WTC11 (cell line): ENCODE data around the gene SKAP1. TPM values are rescaled to one million over a fixed set of nuclear protein-coding genes. Genes with fewer than 3 reads are reported as not detected.

Source experiments
- ATAC-seq: fragments of 200-7000 bp; cut with Tn5 transposase; 2 replicates; pipeline ENCODE4 v1.10.0; 2021; ENCODE audit warnings: mild to moderate bottlenecking, moderate library complexity
- CTCF ChIA-PET: fragments of 300-600 bp; sonication (Branson Sonifier 250); formaldehyde crosslinking; loops from one replicate; lab custom pipeline; 2021; ENCODE audit warnings: antibody characterized with exemption; lab: Charles Lee
- POLR2A ChIA-PET: fragments of 350-600 bp; sonication (Branson Sonifier 250); formaldehyde crosslinking; loops from one replicate; lab custom pipeline; 2021; ENCODE audit warnings: antibody characterized with exemption; lab: Charles Lee
- DNase-seq: peaks from one replicate; pipeline ENCODE4 v3.0.0; 2021; ENCODE audit warnings: low spot score
- H3K27ac Mint-ChIP-seq: 2 replicates; pipeline ENCODE4 v1.8.0; 2021; ENCODE audit warnings: mixed read lengths
- H3K27me3 Mint-ChIP-seq: 2 replicates; pipeline ENCODE4 v1.8.0; 2021; ENCODE audit warnings: low read depth, mild to moderate bottlenecking, moderate library complexity, mixed read lengths
- H3K36me3 Mint-ChIP-seq: 2 replicates; pipeline ENCODE4 v1.8.0; 2021; ENCODE audit warnings: mixed read lengths
- H3K4me1 Mint-ChIP-seq: 2 replicates; pipeline ENCODE4 v1.8.0; 2022; ENCODE audit warnings: mixed read lengths
- H3K4me3 Mint-ChIP-seq: 2 replicates; pipeline ENCODE4 v1.8.0; 2021; ENCODE audit warnings: mild to moderate bottlenecking, moderate library complexity, mixed read lengths
- H3K9me3 Mint-ChIP-seq: 2 replicates; pipeline ENCODE4 v1.8.0; 2021; ENCODE audit warnings: mixed read lengths
- FOXK1 ChIP-seq: sonication (generic); formaldehyde crosslinking; IDR thresholded peaks from 2 replicates; pipeline ENCODE4 v1.8.0; 2022; ENCODE audit warnings: mild to moderate bottlenecking, moderate library complexity, missing genetic modification reagents
- FOXP1 ChIP-seq: sonication (generic); formaldehyde crosslinking; IDR thresholded peaks from 2 replicates; pipeline ENCODE4 v1.8.0; 2022; ENCODE audit warnings: missing genetic modification reagents, mild to moderate bottlenecking, moderate library complexity, borderline replicate concordance
- IRF2 ChIP-seq: sonication (generic); formaldehyde crosslinking; IDR thresholded peaks from 2 replicates; pipeline ENCODE4 v1.8.0; 2022; ENCODE audit warnings: low read depth, missing genetic modification reagents, borderline replicate concordance
- NFATC4 ChIP-seq: fragments of 250-450 bp; sonication (Bioruptor Pico); IDR thresholded peaks from 2 replicates; pipeline ENCODE4 v1.9.0; 2021; ENCODE audit warnings: mild to moderate bottlenecking
- NFE2L1 ChIP-seq: sonication (generic); formaldehyde crosslinking; IDR thresholded peaks from 2 replicates; pipeline ENCODE4 v1.8.1; 2023; ENCODE audit warnings: missing genetic modification reagents
- NR3C1 ChIP-seq: sonication (generic); formaldehyde crosslinking; conservative IDR thresholded peaks from 2 replicates; pipeline ENCODE4 v1.8.1; 2023; ENCODE audit warnings: low read depth, mild to moderate bottlenecking, missing genetic modification reagents
- total RNA-seq: library from RNA; stranded (reverse); gene quantifications from 3 replicates; pipeline ENCODE4 v1.2.3, GENCODE V29; 2021
- TF ChIP-seq, protein P1 (sequence below): sonication (generic); formaldehyde crosslinking; IDR thresholded peaks from 2 replicates; pipeline ENCODE4 v1.8.0; 2022; ENCODE audit warnings: mild to moderate bottlenecking, missing genetic modification reagents
- TF ChIP-seq, protein P2 (sequence below): sonication (generic); formaldehyde crosslinking; IDR thresholded peaks from 2 replicates; pipeline ENCODE4 v1.8.1; 2022; ENCODE audit warnings: mild to moderate bottlenecking, moderate library complexity, missing genetic modification reagents
- TF ChIP-seq, protein P3 (sequence below): fragments of 250-450 bp; sonication (Bioruptor Pico); IDR thresholded peaks from 2 replicates; pipeline ENCODE4 v1.9.0; 2021; ENCODE audit warnings: mild to moderate bottlenecking
- TF ChIP-seq, protein P4 (sequence below): sonication (generic); formaldehyde crosslinking; IDR thresholded peaks from 2 replicates; pipeline ENCODE4 v1.8.1; 2023; ENCODE audit warnings: mild to moderate bottlenecking, missing genetic modification reagents, borderline replicate concordance
- TF ChIP-seq, protein P5 (sequence below): sonication (generic); formaldehyde crosslinking; conservative IDR thresholded peaks from 2 replicates; pipeline ENCODE4 v1.8.1; 2023; ENCODE audit warnings: mild to moderate bottlenecking, low read depth, missing genetic modification reagents, moderate library complexity
- TF ChIP-seq, protein P6 (sequence below): sonication (generic); formaldehyde crosslinking; IDR thresholded peaks from 2 replicates; pipeline ENCODE4 v1.8.0; 2022; ENCODE audit warnings: missing genetic modification reagents

Gene SKAP1
- total RNA-seq, 1 experiment from 2014 or later = not detected

DNA sequence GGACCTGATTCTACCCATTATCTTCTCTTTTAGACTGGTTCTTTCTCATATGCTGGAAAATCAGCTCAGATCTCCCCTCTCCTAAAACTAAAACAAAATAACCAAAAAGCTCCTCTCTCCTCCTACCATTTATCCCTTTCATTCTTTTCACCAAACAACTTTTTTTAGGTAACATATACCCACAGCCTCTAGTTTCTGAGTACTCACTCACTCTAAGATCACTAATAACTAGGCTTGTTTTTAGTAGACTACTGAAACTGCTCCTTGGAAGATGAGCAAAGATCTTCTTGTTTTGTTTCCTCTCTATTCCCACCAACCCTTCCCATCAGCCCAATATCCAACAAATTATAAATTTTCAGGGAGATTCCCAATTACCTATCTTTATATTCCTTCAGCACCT is 129.0 kb downstream of the SKAP1 start (continued):
- TF ChIP-seq, protein P1, sequence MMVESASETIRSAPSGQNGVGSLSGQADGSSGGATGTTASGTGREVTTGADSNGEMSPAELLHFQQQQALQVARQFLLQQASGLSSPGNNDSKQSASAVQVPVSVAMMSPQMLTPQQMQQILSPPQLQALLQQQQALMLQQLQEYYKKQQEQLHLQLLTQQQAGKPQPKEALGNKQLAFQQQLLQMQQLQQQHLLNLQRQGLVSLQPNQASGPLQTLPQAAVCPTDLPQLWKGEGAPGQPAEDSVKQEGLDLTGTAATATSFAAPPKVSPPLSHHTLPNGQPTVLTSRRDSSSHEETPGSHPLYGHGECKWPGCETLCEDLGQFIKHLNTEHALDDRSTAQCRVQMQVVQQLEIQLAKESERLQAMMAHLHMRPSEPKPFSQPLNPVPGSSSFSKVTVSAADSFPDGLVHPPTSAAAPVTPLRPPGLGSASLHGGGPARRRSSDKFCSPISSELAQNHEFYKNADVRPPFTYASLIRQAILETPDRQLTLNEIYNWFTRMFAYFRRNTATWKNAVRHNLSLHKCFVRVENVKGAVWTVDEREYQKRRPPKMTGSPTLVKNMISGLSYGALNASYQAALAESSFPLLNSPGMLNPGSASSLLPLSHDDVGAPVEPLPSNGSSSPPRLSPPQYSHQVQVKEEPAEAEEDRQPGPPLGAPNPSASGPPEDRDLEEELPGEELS (CRISPR knock-in tag) = no peak
- no peak for TF ChIP-seq FOXP1 (CRISPR knock-in tag)

DNA sequence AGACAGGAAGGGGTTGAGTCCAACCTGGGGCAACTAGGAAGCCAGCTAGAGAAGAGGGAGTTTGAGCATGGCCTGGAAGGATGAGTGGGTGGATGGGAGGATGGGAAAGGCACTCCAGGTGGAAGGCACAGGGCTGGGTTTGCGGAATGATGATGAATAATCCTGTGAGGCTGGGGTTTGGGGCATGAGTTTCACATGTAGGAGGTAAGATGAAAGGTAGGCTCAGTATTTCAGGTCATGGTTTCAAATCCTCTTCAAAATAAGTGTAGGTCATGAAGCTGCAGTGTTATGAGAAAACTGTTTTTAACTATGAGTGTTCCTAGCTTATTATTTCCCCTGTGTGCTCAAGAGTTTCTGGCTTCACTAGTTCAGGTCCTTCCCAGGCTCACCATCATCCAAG is 130.3 kb downstream of the SKAP1 start:
- H3K27ac Mint-ChIP-seq = no peak overlapping the region
- ChIA-PET POLR2A (no interaction called here), CTCF (interaction anchor here (1.4 kb wide), 2 partner anchors 71 to 169 kb away, joined by 3 to 4 read pairs; no protein-coding TSS in a partner anchor)

DNA sequence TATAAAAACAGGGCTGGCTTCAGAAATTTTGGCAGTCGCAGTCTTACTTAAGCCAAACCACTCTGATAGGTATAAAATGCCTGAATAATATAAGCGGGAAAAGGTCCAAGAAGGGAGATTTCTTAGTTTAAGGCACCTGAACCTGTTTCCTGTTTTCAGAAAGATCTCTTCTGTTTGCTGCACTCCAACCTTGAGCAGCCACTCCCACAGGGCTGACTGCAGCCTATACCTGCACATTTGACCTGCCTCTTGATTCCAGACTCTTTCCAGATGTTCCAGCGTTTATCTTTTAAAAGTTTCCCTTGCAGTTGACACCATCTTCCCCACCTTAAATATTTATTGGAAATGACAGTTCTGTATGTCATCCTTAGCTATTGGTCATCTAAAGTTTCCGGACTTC is 132.2 kb downstream of the SKAP1 start:
- ATAC-seq (no peak), DNase-seq (no peak)
- TF ChIP-seq NFATC4 (CRISPR knock-in tag) (no peak), IRF2 (no peak), FOXK1 (no peak), NR3C1 (CRISPR knock-in tag) (no peak), NFE2L1 (CRISPR knock-in tag) (no peak)
- TF ChIP-seq, protein P2, sequence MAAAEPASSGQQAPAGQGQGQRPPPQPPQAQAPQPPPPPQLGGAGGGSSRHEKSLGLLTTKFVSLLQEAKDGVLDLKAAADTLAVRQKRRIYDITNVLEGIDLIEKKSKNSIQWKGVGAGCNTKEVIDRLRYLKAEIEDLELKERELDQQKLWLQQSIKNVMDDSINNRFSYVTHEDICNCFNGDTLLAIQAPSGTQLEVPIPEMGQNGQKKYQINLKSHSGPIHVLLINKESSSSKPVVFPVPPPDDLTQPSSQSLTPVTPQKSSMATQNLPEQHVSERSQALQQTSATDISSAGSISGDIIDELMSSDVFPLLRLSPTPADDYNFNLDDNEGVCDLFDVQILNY (CRISPR knock-in tag) = no peak
- TF ChIP-seq, protein P3, sequence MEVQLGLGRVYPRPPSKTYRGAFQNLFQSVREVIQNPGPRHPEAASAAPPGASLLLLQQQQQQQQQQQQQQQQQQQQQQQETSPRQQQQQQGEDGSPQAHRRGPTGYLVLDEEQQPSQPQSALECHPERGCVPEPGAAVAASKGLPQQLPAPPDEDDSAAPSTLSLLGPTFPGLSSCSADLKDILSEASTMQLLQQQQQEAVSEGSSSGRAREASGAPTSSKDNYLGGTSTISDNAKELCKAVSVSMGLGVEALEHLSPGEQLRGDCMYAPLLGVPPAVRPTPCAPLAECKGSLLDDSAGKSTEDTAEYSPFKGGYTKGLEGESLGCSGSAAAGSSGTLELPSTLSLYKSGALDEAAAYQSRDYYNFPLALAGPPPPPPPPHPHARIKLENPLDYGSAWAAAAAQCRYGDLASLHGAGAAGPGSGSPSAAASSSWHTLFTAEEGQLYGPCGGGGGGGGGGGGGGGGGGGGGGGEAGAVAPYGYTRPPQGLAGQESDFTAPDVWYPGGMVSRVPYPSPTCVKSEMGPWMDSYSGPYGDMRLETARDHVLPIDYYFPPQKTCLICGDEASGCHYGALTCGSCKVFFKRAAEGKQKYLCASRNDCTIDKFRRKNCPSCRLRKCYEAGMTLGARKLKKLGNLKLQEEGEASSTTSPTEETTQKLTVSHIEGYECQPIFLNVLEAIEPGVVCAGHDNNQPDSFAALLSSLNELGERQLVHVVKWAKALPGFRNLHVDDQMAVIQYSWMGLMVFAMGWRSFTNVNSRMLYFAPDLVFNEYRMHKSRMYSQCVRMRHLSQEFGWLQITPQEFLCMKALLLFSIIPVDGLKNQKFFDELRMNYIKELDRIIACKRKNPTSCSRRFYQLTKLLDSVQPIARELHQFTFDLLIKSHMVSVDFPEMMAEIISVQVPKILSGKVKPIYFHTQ = no peak
- TF ChIP-seq, protein P4, sequence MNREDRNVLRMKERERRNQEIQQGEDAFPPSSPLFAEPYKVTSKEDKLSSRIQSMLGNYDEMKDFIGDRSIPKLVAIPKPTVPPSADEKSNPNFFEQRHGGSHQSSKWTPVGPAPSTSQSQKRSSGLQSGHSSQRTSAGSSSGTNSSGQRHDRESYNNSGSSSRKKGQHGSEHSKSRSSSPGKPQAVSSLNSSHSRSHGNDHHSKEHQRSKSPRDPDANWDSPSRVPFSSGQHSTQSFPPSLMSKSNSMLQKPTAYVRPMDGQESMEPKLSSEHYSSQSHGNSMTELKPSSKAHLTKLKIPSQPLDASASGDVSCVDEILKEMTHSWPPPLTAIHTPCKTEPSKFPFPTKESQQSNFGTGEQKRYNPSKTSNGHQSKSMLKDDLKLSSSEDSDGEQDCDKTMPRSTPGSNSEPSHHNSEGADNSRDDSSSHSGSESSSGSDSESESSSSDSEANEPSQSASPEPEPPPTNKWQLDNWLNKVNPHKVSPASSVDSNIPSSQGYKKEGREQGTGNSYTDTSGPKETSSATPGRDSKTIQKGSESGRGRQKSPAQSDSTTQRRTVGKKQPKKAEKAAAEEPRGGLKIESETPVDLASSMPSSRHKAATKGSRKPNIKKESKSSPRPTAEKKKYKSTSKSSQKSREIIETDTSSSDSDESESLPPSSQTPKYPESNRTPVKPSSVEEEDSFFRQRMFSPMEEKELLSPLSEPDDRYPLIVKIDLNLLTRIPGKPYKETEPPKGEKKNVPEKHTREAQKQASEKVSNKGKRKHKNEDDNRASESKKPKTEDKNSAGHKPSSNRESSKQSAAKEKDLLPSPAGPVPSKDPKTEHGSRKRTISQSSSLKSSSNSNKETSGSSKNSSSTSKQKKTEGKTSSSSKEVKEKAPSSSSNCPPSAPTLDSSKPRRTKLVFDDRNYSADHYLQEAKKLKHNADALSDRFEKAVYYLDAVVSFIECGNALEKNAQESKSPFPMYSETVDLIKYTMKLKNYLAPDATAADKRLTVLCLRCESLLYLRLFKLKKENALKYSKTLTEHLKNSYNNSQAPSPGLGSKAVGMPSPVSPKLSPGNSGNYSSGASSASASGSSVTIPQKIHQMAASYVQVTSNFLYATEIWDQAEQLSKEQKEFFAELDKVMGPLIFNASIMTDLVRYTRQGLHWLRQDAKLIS (CRISPR knock-in tag) = no peak
- H3K27ac Mint-ChIP-seq = no peak overlapping the region
- no peaks in the 10 kb centered on the region; the same call in 1 of the 2 replicates for H3K27me3 Mint-ChIP-seq
- H3K4me3 Mint-ChIP-seq = no peak overlapping the region
- no peaks in the 10 kb centered on the region for H3K36me3 Mint-ChIP-seq
- H3K9me3 Mint-ChIP-seq = no peaks in the 10 kb centered on the region
- CTCF ChIA-PET = no interaction called here
- peaks cover 10% of the 10 kb centered on the region for H3K4me1 Mint-ChIP-seq
- POLR2A ChIA-PET = no interaction called here

More for the DNA sequence above, 130.3 kb downstream of the SKAP1 start:
- Mint-ChIP-seq H3K9me3 (no peaks in the 10 kb centered on the region), H3K4me1 (peaks cover 5% of the 10 kb centered on the region), H3K27me3 (no peaks in the 10 kb centered on the region; the same call in 1 of the 2 replicates), H3K36me3 (no peaks in the 10 kb centered on the region), H3K4me3 (no peak overlapping the region)
- ATAC-seq (no peak), DNase-seq (no peak)
- TF ChIP-seq, protein P5, sequence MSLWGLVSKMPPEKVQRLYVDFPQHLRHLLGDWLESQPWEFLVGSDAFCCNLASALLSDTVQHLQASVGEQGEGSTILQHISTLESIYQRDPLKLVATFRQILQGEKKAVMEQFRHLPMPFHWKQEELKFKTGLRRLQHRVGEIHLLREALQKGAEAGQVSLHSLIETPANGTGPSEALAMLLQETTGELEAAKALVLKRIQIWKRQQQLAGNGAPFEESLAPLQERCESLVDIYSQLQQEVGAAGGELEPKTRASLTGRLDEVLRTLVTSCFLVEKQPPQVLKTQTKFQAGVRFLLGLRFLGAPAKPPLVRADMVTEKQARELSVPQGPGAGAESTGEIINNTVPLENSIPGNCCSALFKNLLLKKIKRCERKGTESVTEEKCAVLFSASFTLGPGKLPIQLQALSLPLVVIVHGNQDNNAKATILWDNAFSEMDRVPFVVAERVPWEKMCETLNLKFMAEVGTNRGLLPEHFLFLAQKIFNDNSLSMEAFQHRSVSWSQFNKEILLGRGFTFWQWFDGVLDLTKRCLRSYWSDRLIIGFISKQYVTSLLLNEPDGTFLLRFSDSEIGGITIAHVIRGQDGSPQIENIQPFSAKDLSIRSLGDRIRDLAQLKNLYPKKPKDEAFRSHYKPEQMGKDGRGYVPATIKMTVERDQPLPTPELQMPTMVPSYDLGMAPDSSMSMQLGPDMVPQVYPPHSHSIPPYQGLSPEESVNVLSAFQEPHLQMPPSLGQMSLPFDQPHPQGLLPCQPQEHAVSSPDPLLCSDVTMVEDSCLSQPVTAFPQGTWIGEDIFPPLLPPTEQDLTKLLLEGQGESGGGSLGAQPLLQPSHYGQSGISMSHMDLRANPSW = no peak
- TF ChIP-seq, protein P6, sequence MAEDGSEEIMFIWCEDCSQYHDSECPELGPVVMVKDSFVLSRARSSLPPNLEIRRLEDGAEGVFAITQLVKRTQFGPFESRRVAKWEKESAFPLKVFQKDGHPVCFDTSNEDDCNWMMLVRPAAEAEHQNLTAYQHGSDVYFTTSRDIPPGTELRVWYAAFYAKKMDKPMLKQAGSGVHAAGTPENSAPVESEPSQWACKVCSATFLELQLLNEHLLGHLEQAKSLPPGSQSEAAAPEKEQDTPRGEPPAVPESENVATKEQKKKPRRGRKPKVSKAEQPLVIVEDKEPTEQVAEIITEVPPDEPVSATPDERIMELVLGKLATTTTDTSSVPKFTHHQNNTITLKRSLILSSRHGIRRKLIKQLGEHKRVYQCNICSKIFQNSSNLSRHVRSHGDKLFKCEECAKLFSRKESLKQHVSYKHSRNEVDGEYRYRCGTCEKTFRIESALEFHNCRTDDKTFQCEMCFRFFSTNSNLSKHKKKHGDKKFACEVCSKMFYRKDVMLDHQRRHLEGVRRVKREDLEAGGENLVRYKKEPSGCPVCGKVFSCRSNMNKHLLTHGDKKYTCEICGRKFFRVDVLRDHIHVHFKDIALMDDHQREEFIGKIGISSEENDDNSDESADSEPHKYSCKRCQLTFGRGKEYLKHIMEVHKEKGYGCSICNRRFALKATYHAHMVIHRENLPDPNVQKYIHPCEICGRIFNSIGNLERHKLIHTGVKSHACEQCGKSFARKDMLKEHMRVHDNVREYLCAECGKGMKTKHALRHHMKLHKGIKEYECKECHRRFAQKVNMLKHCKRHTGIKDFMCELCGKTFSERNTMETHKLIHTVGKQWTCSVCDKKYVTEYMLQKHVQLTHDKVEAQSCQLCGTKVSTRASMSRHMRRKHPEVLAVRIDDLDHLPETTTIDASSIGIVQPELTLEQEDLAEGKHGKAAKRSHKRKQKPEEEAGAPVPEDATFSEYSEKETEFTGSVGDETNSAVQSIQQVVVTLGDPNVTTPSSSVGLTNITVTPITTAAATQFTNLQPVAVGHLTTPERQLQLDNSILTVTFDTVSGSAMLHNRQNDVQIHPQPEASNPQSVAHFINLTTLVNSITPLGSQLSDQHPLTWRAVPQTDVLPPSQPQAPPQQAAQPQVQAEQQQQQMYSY (CRISPR knock-in tag) = no peak
